ENCODE measurements around the gene MYO5B. TPM values are rescaled to one million over a fixed set of nuclear protein-coding genes. Genes with fewer than 3 reads are reported as not detected.

MYO5B gene
- polyA plus RNA-seq, 1 donor from 2014 or later, result 0.42 TPM

- Histone ChIP-seq H3K79me2 (replicated peaks; ENCODE audit: insufficient read depth, low read length) (no peaks in the 10 kb centered on the region), H4K20me1 (ENCODE audit: insufficient read depth) (no peaks in the 10 kb centered on the region), H3K4me3 (ENCODE audit: low read length) (no peak overlapping the region), H3K36me3 (ENCODE audit: insufficient read depth, low read length) (no peaks in the 10 kb centered on the region), H3K27me3 (ENCODE audit: insufficient read depth, low read depth, low read length) (no peaks in the 10 kb centered on the region), H2AFZ (ENCODE audit: low read depth, low read length) (no peak overlapping the region), H3K27ac (ENCODE audit: low read length) (no peak overlapping the region), H3K9ac (ENCODE audit: low read length) (no peak overlapping the region), H3K9me3 (ENCODE audit: low read length) (no peaks in the 10 kb centered on the region), H3F3A (ENCODE audit: insufficient read depth, low read length, poor library complexity, severe bottlenecking) (no peaks in the 10 kb centered on the region), H3K9me2 (ENCODE audit: insufficient read depth, low read length) (no peaks in the 10 kb centered on the region), H3K4me2 (ENCODE audit: low read length) (no peak overlapping the region)
- TF ChIP-seq, protein P1, sequence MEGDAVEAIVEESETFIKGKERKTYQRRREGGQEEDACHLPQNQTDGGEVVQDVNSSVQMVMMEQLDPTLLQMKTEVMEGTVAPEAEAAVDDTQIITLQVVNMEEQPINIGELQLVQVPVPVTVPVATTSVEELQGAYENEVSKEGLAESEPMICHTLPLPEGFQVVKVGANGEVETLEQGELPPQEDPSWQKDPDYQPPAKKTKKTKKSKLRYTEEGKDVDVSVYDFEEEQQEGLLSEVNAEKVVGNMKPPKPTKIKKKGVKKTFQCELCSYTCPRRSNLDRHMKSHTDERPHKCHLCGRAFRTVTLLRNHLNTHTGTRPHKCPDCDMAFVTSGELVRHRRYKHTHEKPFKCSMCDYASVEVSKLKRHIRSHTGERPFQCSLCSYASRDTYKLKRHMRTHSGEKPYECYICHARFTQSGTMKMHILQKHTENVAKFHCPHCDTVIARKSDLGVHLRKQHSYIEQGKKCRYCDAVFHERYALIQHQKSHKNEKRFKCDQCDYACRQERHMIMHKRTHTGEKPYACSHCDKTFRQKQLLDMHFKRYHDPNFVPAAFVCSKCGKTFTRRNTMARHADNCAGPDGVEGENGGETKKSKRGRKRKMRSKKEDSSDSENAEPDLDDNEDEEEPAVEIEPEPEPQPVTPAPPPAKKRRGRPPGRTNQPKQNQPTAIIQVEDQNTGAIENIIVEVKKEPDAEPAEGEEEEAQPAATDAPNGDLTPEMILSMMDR (IDR thresholded peaks at IDR 0.05; ENCODE audit: poor library complexity, severe bottlenecking), result no peak
- TF ChIP-seq SMC3 (conservative IDR thresholded peaks at IDR 0.05; ENCODE audit: poor library complexity) (no peak), RAD21 (conservative IDR thresholded peaks at IDR 0.05) (no peak), TAF1 (IDR thresholded peaks at IDR 0.05; ENCODE audit: low read depth) (no peak), POLR2AphosphoS5 (IDR thresholded peaks at IDR 0.05) (no peak), MXI1 (conservative IDR thresholded peaks at IDR 0.05; ENCODE audit: poor library complexity, severe bottlenecking) (no peak), EZH2 (IDR thresholded peaks at IDR 0.05; ENCODE audit: borderline replicate concordance, insufficient read depth, low read length, poor library complexity, severe bottlenecking) (no peak), EP300 (conservative IDR thresholded peaks at IDR 0.05; ENCODE audit: poor library complexity, severe bottlenecking) (no peak)
- TF ChIP-seq, protein P2, sequence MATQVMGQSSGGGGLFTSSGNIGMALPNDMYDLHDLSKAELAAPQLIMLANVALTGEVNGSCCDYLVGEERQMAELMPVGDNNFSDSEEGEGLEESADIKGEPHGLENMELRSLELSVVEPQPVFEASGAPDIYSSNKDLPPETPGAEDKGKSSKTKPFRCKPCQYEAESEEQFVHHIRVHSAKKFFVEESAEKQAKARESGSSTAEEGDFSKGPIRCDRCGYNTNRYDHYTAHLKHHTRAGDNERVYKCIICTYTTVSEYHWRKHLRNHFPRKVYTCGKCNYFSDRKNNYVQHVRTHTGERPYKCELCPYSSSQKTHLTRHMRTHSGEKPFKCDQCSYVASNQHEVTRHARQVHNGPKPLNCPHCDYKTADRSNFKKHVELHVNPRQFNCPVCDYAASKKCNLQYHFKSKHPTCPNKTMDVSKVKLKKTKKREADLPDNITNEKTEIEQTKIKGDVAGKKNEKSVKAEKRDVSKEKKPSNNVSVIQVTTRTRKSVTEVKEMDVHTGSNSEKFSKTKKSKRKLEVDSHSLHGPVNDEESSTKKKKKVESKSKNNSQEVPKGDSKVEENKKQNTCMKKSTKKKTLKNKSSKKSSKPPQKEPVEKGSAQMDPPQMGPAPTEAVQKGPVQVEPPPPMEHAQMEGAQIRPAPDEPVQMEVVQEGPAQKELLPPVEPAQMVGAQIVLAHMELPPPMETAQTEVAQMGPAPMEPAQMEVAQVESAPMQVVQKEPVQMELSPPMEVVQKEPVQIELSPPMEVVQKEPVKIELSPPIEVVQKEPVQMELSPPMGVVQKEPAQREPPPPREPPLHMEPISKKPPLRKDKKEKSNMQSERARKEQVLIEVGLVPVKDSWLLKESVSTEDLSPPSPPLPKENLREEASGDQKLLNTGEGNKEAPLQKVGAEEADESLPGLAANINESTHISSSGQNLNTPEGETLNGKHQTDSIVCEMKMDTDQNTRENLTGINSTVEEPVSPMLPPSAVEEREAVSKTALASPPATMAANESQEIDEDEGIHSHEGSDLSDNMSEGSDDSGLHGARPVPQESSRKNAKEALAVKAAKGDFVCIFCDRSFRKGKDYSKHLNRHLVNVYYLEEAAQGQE (IDR thresholded peaks at IDR 0.05; ENCODE audit: borderline replicate concordance), result no peak
Observed at GRCh38 chr18:50039746-50040145, 155.2 kb downstream of the MYO5B start.

- H3K79me2 ChIP-seq (replicated peaks; ENCODE audit: insufficient read depth, low read length), result no peaks in the 10 kb centered on the region
- H3K4me3 ChIP-seq (ENCODE audit: low read length), result no peak overlapping the region
- TF ChIP-seq EP300 (conservative IDR thresholded peaks at IDR 0.05; ENCODE audit: poor library complexity, severe bottlenecking) (no peak), POLR2AphosphoS5 (IDR thresholded peaks at IDR 0.05) (no peak), MXI1 (conservative IDR thresholded peaks at IDR 0.05; ENCODE audit: poor library complexity, severe bottlenecking) (no peak), TAF1 (IDR thresholded peaks at IDR 0.05; ENCODE audit: low read depth) (no peak), SMC3 (conservative IDR thresholded peaks at IDR 0.05; ENCODE audit: poor library complexity) (no peak)
- no peaks in the 10 kb centered on the region for H3K9me2 ChIP-seq (ENCODE audit: insufficient read depth, low read length)
- no peak overlapping the region for H3K27ac ChIP-seq (ENCODE audit: low read length)
- no peaks in the 10 kb centered on the region for H4K20me1 ChIP-seq (ENCODE audit: insufficient read depth)
- H3K27me3 ChIP-seq (ENCODE audit: insufficient read depth, low read depth, low read length), result no peaks in the 10 kb centered on the region
- H2AFZ ChIP-seq (ENCODE audit: low read depth, low read length), result no peak overlapping the region
- H3K4me2 ChIP-seq (ENCODE audit: low read length), result no peak overlapping the region
- no peaks in the 10 kb centered on the region for H3F3A ChIP-seq (ENCODE audit: insufficient read depth, low read length, poor library complexity, severe bottlenecking)
- no peaks in the 10 kb centered on the region for H3K9me3 ChIP-seq (ENCODE audit: low read length)
- no peaks in the 10 kb centered on the region for H3K36me3 ChIP-seq (ENCODE audit: insufficient read depth, low read length)
- H3K9ac ChIP-seq (ENCODE audit: low read length), result no peak overlapping the region
Observed at GRCh38 chr18:50038448-50038847, 156.5 kb downstream of the MYO5B start.
